ENCODE measurements around the gene PTPRN2.

PTPRN2 gene

DNA sequence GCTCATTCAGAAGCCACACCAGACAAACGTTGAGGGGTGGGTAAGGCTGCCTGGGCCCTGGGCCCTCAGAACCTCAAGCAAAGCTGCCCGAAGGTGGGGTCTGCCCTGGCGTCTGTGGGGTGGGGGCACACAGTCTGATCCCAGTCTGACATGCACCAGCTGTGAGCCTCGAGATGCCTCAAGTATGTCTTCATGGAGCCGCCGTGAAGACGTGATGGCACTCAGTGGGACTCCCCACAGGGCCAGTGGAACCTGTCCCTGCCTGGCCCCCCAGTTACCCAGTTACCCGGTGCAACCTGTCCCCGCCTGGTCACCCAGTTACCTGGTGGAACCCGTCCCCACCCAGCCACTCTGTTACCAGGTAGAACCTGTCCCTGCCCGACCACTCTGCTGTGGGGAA, 351.2 kb downstream of the PTPRN2 start:
- Mint-ChIP-seq H3K4me1 (no peaks in the 10 kb centered on the region), H3K9me3 (peaks cover 19% of the 10 kb centered on the region), H3K4me3 (no peak overlapping the region), H3K36me3 (ENCODE audit: low read depth) (no peaks in the 10 kb centered on the region), H3K27ac (no peak overlapping the region), H3K27me3 (ENCODE audit: low read depth, poor library complexity) (peaks cover 4% of the 10 kb centered on the region)
- no peak for DNase-seq
- TF ChIP-seq, protein P1, sequence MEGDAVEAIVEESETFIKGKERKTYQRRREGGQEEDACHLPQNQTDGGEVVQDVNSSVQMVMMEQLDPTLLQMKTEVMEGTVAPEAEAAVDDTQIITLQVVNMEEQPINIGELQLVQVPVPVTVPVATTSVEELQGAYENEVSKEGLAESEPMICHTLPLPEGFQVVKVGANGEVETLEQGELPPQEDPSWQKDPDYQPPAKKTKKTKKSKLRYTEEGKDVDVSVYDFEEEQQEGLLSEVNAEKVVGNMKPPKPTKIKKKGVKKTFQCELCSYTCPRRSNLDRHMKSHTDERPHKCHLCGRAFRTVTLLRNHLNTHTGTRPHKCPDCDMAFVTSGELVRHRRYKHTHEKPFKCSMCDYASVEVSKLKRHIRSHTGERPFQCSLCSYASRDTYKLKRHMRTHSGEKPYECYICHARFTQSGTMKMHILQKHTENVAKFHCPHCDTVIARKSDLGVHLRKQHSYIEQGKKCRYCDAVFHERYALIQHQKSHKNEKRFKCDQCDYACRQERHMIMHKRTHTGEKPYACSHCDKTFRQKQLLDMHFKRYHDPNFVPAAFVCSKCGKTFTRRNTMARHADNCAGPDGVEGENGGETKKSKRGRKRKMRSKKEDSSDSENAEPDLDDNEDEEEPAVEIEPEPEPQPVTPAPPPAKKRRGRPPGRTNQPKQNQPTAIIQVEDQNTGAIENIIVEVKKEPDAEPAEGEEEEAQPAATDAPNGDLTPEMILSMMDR (IDR thresholded peaks at IDR 0.05): no peak

DNA sequence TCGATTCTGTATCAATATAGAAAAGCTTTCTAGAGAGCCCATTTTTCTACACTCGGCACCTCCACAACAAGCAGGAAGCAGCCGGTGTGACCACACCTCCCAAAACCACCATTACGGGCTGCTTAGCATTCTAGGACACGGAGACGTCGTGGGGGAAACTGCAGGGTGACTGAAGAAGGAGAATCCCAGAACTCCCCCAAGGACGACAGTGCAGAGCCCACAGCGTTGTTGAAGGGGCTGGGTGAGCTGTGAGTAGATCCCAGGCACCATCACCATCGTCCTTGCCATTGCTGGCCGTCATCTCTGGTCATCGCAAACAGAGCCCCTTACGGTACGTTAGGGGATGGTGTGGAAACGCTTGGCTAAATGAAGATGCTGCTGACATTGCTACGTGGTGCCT, 351.8 kb downstream of the PTPRN2 start:
- Mint-ChIP-seq H3K4me3 (no peak overlapping the region), H3K27ac (no peak overlapping the region), H3K9me3 (peaks cover 24% of the 10 kb centered on the region), H3K27me3 (ENCODE audit: low read depth, poor library complexity) (peaks cover 4% of the 10 kb centered on the region), H3K4me1 (no peaks in the 10 kb centered on the region), H3K36me3 (ENCODE audit: low read depth) (no peaks in the 10 kb centered on the region)
- TF ChIP-seq, protein P1 (IDR thresholded peaks at IDR 0.05): no peak
- DNase-seq: no peak

DNA sequence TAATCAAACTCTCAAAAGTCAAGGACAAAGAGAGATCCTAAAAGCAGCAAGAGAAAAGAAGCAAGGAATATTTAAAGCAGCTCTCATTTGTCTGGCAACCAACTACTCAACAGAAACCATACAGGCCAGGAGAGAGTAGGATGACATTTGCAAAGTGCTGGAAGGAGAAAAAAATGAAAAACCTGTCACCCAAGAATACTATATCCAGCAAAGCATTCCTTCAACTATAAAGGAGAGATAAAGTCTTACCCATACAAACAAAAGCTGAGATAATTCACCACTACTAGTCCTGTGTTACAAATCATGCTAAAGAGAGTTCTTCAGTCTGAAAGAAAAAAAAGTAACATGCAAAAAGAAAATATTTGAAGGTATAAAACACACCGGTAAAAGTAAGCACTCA, 357.7 kb downstream of the PTPRN2 start:
- Mint-ChIP-seq H3K9me3 (peaks cover 40% of the 10 kb centered on the region), H3K4me1 (no peaks in the 10 kb centered on the region), H3K27ac (no peak overlapping the region), H3K4me3 (no peak overlapping the region), H3K27me3 (ENCODE audit: low read depth, poor library complexity) (peaks cover 9% of the 10 kb centered on the region), H3K36me3 (ENCODE audit: low read depth) (peaks cover 14% of the 10 kb centered on the region)
- no peak for DNase-seq
- TF ChIP-seq, protein P1 (IDR thresholded peaks at IDR 0.05): no peak

DNA sequence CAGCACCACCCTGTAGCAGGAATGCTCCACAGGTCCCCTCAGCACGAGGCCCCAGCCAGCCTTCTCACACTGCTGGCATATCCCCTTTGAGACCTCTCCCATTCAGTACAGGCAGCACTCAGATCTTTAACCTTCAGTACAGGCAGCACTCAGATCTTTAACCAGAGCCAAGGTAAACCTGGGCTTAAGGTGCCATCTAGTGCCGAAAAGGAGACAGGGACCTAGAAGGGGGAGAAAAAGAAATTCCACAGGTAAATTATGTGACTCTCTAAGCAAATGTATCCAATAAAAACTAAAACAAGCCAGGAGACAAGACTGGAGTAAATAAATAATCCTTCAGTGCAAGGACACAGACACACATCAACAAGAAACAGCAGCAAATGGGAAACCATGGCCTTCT, 358.6 kb downstream of the PTPRN2 start:
- Mint-ChIP-seq H3K4me3 (no peak overlapping the region), H3K4me1 (no peaks in the 10 kb centered on the region), H3K27me3 (ENCODE audit: low read depth, poor library complexity) (peaks cover 11% of the 10 kb centered on the region), H3K9me3 (peaks cover 38% of the 10 kb centered on the region), H3K27ac (no peak overlapping the region), H3K36me3 (ENCODE audit: low read depth) (peaks cover 14% of the 10 kb centered on the region)
- TF ChIP-seq, protein P1 (IDR thresholded peaks at IDR 0.05): peak; percentile 8
- DNase-seq: no peak

DNA sequence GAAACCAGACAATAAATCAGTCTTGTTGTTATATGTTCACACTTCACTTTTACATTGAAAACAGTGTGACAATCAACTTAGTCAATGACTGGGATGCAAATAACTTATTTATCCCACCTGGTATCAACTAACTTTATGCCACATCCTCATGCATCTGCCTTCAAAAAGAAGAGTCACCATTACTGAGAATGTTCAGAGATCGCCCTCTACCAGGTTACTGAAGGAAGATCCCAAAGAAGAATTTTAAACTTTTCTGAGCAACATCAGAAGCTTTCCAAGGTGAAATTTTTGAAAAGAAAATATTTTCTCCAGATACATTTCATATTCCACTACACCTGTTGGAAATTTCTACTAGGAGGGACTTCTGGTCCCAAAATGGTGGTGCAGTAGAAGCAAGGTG, 359.5 kb downstream of the PTPRN2 start:
- DNase-seq: no peak
- H3K9me3 Mint-ChIP-seq: peaks cover 42% of the 10 kb centered on the region

More for the DNA sequence above, 359.5 kb downstream of the PTPRN2 start:
- TF ChIP-seq, protein P1 (IDR thresholded peaks at IDR 0.05): no peak
- Mint-ChIP-seq H3K4me1 (no peaks in the 10 kb centered on the region), H3K36me3 (ENCODE audit: low read depth) (peaks cover 14% of the 10 kb centered on the region), H3K4me3 (no peak overlapping the region), H3K27me3 (ENCODE audit: low read depth, poor library complexity) (peaks cover 11% of the 10 kb centered on the region), H3K27ac (no peak overlapping the region)

All from nephron progenitor cell (in vitro differentiated cells).